ENCODE measurements around the gene MTHFSD. TPM values are rescaled to one million over a fixed set of nuclear protein-coding genes. Genes with fewer than 3 reads are reported as not detected.

MTHFSD gene
- total RNA-seq, 1 experiment from 2014 or later = 15.7 TPM

- Mint-ChIP-seq H3K9me3 (no peaks in the 10 kb centered on the region), H3K4me1 (peaks cover 20% of the 10 kb centered on the region), H3K27ac (no peak overlapping the region), H3K27me3 (ENCODE audit: low read depth) (peaks cover 66% of the 10 kb centered on the region), H3K36me3 (no peaks in the 10 kb centered on the region), H3K4me3 (peak overlapping the region; percentile 62)
- ChIA-PET CTCF (interaction anchor here (0.7 to 2.3 kb wide), 20 partner anchors 9 to 734 kb away, joined by 3 to 37 read pairs (median 4); no protein-coding TSS in a partner anchor), POLR2A (interaction anchor here (0.7 kb wide), 1 partner anchor 150 kb away, joined by 3 read pairs; no protein-coding TSS in a partner anchor)
- DNase-seq (ENCODE audit: low spot score) = peak; percentile 93
- ATAC-seq = peak; percentile 27
- TF ChIP-seq HMGXB4 (CRISPR knock-in tag; IDR thresholded peaks at IDR 0.05) = 0 out of 2 replicates have a peak, but pooled peaks have one; percentile 40
- TF ChIP-seq, protein P1, sequence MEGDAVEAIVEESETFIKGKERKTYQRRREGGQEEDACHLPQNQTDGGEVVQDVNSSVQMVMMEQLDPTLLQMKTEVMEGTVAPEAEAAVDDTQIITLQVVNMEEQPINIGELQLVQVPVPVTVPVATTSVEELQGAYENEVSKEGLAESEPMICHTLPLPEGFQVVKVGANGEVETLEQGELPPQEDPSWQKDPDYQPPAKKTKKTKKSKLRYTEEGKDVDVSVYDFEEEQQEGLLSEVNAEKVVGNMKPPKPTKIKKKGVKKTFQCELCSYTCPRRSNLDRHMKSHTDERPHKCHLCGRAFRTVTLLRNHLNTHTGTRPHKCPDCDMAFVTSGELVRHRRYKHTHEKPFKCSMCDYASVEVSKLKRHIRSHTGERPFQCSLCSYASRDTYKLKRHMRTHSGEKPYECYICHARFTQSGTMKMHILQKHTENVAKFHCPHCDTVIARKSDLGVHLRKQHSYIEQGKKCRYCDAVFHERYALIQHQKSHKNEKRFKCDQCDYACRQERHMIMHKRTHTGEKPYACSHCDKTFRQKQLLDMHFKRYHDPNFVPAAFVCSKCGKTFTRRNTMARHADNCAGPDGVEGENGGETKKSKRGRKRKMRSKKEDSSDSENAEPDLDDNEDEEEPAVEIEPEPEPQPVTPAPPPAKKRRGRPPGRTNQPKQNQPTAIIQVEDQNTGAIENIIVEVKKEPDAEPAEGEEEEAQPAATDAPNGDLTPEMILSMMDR (IDR thresholded peaks at IDR 0.05) = peak; percentile 98
- no peak for TF ChIP-seq ZNF416 (CRISPR knock-in tag; IDR thresholded peaks at IDR 0.05)
These were observed 8.7 kb upstream of the MTHFSD start for GRCh38 chr16:86563469-86564345.

- peaks cover 55% of the 10 kb centered on the region for H3K27me3 Mint-ChIP-seq (ENCODE audit: low read depth)
- no peak for TF ChIP-seq ZNF425 (CRISPR knock-in tag; conservative IDR thresholded peaks at IDR 0.05)
- no peak for TF ChIP-seq NR2C2 (CRISPR knock-in tag; IDR thresholded peaks at IDR 0.05)
- no peak for TF ChIP-seq ZSCAN18 (CRISPR knock-in tag; IDR thresholded peaks at IDR 0.05)
- no peak for TF ChIP-seq SMAD4 (CRISPR knock-in tag; IDR thresholded peaks at IDR 0.05)
- TF ChIP-seq ZNF317 (CRISPR knock-in tag; IDR thresholded peaks at IDR 0.05; ENCODE audit: borderline replicate concordance, low read depth) = no peak
- TF ChIP-seq E2F1 (CRISPR knock-in tag; IDR thresholded peaks at IDR 0.05) = no peak
- no peak for TF ChIP-seq ZNF232 (CRISPR knock-in tag; IDR thresholded peaks at IDR 0.05)
- TF ChIP-seq FOXP1 (CRISPR knock-in tag; IDR thresholded peaks at IDR 0.05; ENCODE audit: borderline replicate concordance) = no peak
- TF ChIP-seq, protein P2, sequence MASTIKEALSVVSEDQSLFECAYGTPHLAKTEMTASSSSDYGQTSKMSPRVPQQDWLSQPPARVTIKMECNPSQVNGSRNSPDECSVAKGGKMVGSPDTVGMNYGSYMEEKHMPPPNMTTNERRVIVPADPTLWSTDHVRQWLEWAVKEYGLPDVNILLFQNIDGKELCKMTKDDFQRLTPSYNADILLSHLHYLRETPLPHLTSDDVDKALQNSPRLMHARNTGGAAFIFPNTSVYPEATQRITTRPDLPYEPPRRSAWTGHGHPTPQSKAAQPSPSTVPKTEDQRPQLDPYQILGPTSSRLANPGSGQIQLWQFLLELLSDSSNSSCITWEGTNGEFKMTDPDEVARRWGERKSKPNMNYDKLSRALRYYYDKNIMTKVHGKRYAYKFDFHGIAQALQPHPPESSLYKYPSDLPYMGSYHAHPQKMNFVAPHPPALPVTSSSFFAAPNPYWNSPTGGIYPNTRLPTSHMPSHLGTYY (CRISPR knock-in tag; IDR thresholded peaks at IDR 0.05) = no peak
- TF ChIP-seq PRRX2 (CRISPR knock-in tag; IDR thresholded peaks at IDR 0.05) = no peak
- TF ChIP-seq TEAD4 (CRISPR knock-in tag; IDR thresholded peaks at IDR 0.05) = no peak
- no peak for TF ChIP-seq TEAD1 (CRISPR knock-in tag; IDR thresholded peaks at IDR 0.05)
- no peak for TF ChIP-seq FOXP4 (CRISPR knock-in tag; IDR thresholded peaks at IDR 0.05)
- TF ChIP-seq, protein P3, sequence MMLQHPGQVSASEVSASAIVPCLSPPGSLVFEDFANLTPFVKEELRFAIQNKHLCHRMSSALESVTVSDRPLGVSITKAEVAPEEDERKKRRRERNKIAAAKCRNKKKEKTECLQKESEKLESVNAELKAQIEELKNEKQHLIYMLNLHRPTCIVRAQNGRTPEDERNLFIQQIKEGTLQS (CRISPR knock-in tag; conservative IDR thresholded peaks at IDR 0.05) = no peak
- no peak for TF ChIP-seq MYBL2 (CRISPR knock-in tag; IDR thresholded peaks at IDR 0.05)
- TF ChIP-seq SMAD3 (CRISPR knock-in tag; IDR thresholded peaks at IDR 0.05; ENCODE audit: borderline replicate concordance) = no peak
- no peak for TF ChIP-seq ZMAT4 (CRISPR knock-in tag; IDR thresholded peaks at IDR 0.05)
- no peak for TF ChIP-seq SOX15 (CRISPR knock-in tag; IDR thresholded peaks at IDR 0.05)
These were observed 7.3 kb upstream of the MTHFSD start for GRCh38 chr16:86562356-86562755.

More at GRCh38 chr16:86562356-86562755, 7.3 kb upstream of the MTHFSD start:
- Mint-ChIP-seq H3K9me3 (no peaks in the 10 kb centered on the region), H3K36me3 (no peaks in the 10 kb centered on the region), H3K27ac (no peak overlapping the region), H3K4me1 (peaks cover 19% of the 10 kb centered on the region), H3K4me3 (no peak overlapping the region)
- ATAC-seq (no peak), DNase-seq (ENCODE audit: low spot score) (no peak)
- CTCF ChIA-PET = interaction anchor here (0.7 to 1.4 kb wide), 2 partner anchors 455 to 643 kb away, joined by 3 to 6 read pairs; no protein-coding TSS in a partner anchor
- POLR2A ChIA-PET = no interaction called here

All from WTC11 (cell line).